HEK293 (cell line): ENCODE measurements around the gene CDC42EP1.

ENCODE experiments used
- CTCF ChIA-PET: fragments of 350-600 bp; formaldehyde crosslinking; extraction: SDS; loops from one replicate; lab custom pipeline; 2021; ENCODE audit warnings: antibody characterized with exemption; lab: Yijun Ruan, JAX
- POLR2A ChIA-PET: fragments of 300-600 bp; formaldehyde crosslinking; extraction: SDS; loops from one replicate; lab custom pipeline; 2020; ENCODE audit warnings: antibody characterized with exemption, inconsistent platforms; lab: Yijun Ruan, JAX
- H3K27ac ChIP-seq: fragments of 200-500 bp; sonication (Bioruptor generic); 2 replicates; pipeline ENCODE4 v1.5.1; 2014; ENCODE audit warnings: low read depth, low read length, control low read depth, inconsistent platforms; ENCODE audit errors: extremely low read depth
- H3K36me3 ChIP-seq, 2 experiments: fragments of 200-500 bp in 1 of 2; sonication (Bioruptor generic) in 1 of 2; 1 replicate in 1 of 2; 2 replicates in 1 of 2; pipeline ENCODE4 v1.5.1; 2014 to 2017; ENCODE audit warnings: inconsistent platforms in 2 of 2, low read length in 2 of 2; ENCODE audit not compliant: control insufficient read depth in 2 of 2, insufficient read depth in 1 of 2
- H3K4me1 ChIP-seq: fragments of 200-500 bp; sonication (Bioruptor generic); 2 replicates; pipeline ENCODE4 v1.5.1; 2014; ENCODE audit warnings: mild to moderate bottlenecking, low read length, inconsistent platforms; ENCODE audit not compliant: control insufficient read depth, insufficient read depth
- H3K4me3 ChIP-seq: 2 replicates; pipeline ENCODE4 v1.5.1; 2011; ENCODE audit warnings: low read depth, mild to moderate bottlenecking, control low read depth, low read length, moderate library complexity
- H3K9me3 ChIP-seq: fragments of 200-500 bp; sonication (Bioruptor generic); 2 replicates; pipeline ENCODE4 v1.5.1; 2014; ENCODE audit warnings: low read depth, low read length, inconsistent platforms; ENCODE audit not compliant: control insufficient read depth, insufficient read depth
- BCL6B ChIP-seq: fragments of 450-650 bp; formaldehyde crosslinking; IDR thresholded peaks from 2 replicates; pipeline ENCODE4 v1.5.1; 2017; ENCODE audit warnings: missing biosample characterization, missing genetic modification characterization
- IKZF3 ChIP-seq: fragments of 450-650 bp; IDR thresholded peaks from 2 replicates; pipeline ENCODE4 v1.5.0; 2018; ENCODE audit warnings: missing biosample characterization, mild to moderate bottlenecking, missing genetic modification characterization, moderate library complexity
- ZBTB8A ChIP-seq: fragments of 450-650 bp; formaldehyde crosslinking; IDR thresholded peaks from 2 replicates; pipeline ENCODE4 v1.5.1; 2016; ENCODE audit warnings: missing biosample characterization, missing genetic modification characterization
- ZFHX2 ChIP-seq: fragments of 450-650 bp; formaldehyde crosslinking; conservative IDR thresholded peaks from 2 replicates; pipeline ENCODE4 v1.5.1; 2016; ENCODE audit warnings: missing biosample characterization, missing genetic modification characterization
- ZFP37 ChIP-seq: fragments of 450-650 bp; formaldehyde crosslinking; IDR thresholded peaks from 2 replicates; pipeline ENCODE4 v1.5.1; 2016; ENCODE audit warnings: missing biosample characterization, missing genetic modification characterization
- ZNF114 ChIP-seq: fragments of 450-650 bp; formaldehyde crosslinking; IDR thresholded peaks from 2 replicates; pipeline ENCODE4 v1.5.0; 2017; ENCODE audit warnings: missing biosample characterization, missing genetic modification characterization
- ZNF146 ChIP-seq: fragments of 450-650 bp; formaldehyde crosslinking; IDR thresholded peaks from 2 replicates; pipeline ENCODE4 v1.5.1; 2016; ENCODE audit warnings: missing biosample characterization, missing genetic modification characterization
- ZNF157 ChIP-seq: fragments of 450-650 bp; formaldehyde crosslinking; IDR thresholded peaks from 2 replicates; pipeline ENCODE4 v1.5.1; 2016; ENCODE audit warnings: missing biosample characterization, missing genetic modification characterization
- ZNF19 ChIP-seq: fragments of 450-650 bp; formaldehyde crosslinking; IDR thresholded peaks from 2 replicates; pipeline ENCODE4; 2016; ENCODE audit warnings: missing biosample characterization, missing genetic modification characterization, low read depth
- ZNF404 ChIP-seq: fragments of 450-650 bp; formaldehyde crosslinking; IDR thresholded peaks from 2 replicates; pipeline ENCODE4 v1.5.1; 2017; ENCODE audit warnings: missing biosample characterization, missing genetic modification characterization
- ZNF544 ChIP-seq: fragments of 450-650 bp; formaldehyde crosslinking; IDR thresholded peaks from 2 replicates; pipeline ENCODE4 v1.5.0; 2017; ENCODE audit warnings: missing biosample characterization, missing genetic modification characterization
- ZNF549 ChIP-seq: fragments of 450-650 bp; IDR thresholded peaks from 2 replicates; pipeline ENCODE4 v1.5.1; 2018; ENCODE audit warnings: missing biosample characterization, missing genetic modification characterization, mild to moderate bottlenecking, inconsistent platforms, moderate library complexity
- ZNF654 ChIP-seq: fragments of 450-650 bp; formaldehyde crosslinking; IDR thresholded peaks from 2 replicates; pipeline ENCODE4 v1.5.1; 2016; ENCODE audit warnings: low read depth, missing biosample characterization, missing genetic modification characterization
- ZSCAN16 ChIP-seq: fragments of 450-650 bp; formaldehyde crosslinking; IDR thresholded peaks from 2 replicates; pipeline ENCODE4 v1.5.1; 2016; ENCODE audit warnings: missing biosample characterization, missing genetic modification characterization
- TF ChIP-seq, protein P1 (sequence below): fragments of 450-650 bp; formaldehyde crosslinking; IDR thresholded peaks from 2 replicates; pipeline ENCODE4 v1.5.1; 2017; ENCODE audit warnings: missing biosample characterization, missing genetic modification characterization

Gene CDC42EP1

GRCh38 chr22:37556710-37557109, 3.6 kb upstream of the CDC42EP1 start:
- CTCF ChIA-PET = interaction anchor here (0.7 to 4.8 kb wide), 6 partner anchors 10 to 509 kb away, joined by 3 to 36 read pairs (median 8); no protein-coding TSS in a partner anchor
- no peaks in the 10 kb centered on the region for H3K4me1 ChIP-seq
- TF ChIP-seq ZNF544 (tag by site-specific recombination) = no peak
- no peak for TF ChIP-seq ZBTB8A (tag by site-specific recombination)
- TF ChIP-seq ZNF654 (tag by site-specific recombination) = no peak
- TF ChIP-seq ZNF157 (tag by site-specific recombination) = no peak
- no peak for TF ChIP-seq ZFP37
- no peak for TF ChIP-seq ZSCAN16 (tag by site-specific recombination)
- TF ChIP-seq ZNF404 = no peak
- no peak for TF ChIP-seq BCL6B (tag by site-specific recombination)
- TF ChIP-seq ZNF19 (tag by site-specific recombination) = no peak
- H3K36me3 ChIP-seq = no peaks in the 10 kb centered on the region
- POLR2A ChIA-PET = interaction anchor here (1.2 to 2.8 kb wide), 2 partner anchors 10 to 13 kb away, joined by 3 to 12 read pairs; no protein-coding TSS in a partner anchor
- no peak overlapping the region for H3K27ac ChIP-seq
- H3K4me3 ChIP-seq = no peak overlapping the region
- H3K9me3 ChIP-seq = no peaks in the 10 kb centered on the region

- Histone ChIP-seq H3K4me3 (no peak overlapping the region), H3K4me1 (no peaks in the 10 kb centered on the region; the same call in 1 of the 2 replicates), H3K9me3 (no peaks in the 10 kb centered on the region), H3K27ac (no peak overlapping the region), H3K36me3 (peaks cover 0 to 7% of the 10 kb centered on the region in 2 experiments; a peak in 1 of 3 replicates)
- ChIA-PET POLR2A (interaction anchor here (0.6 to 2.8 kb wide), 3 partner anchors 10 to 18 kb away, joined by 3 to 12 read pairs (median 3); no protein-coding TSS in a partner anchor), CTCF (interaction anchor here (0.6 to 4.8 kb wide), 12 partner anchors 9 to 163 kb away, joined by 3 to 36 read pairs (median 6); no protein-coding TSS in a partner anchor)
- TF ChIP-seq ZNF146 (tag by site-specific recombination) = no peak
- TF ChIP-seq ZNF549 = no peak
- TF ChIP-seq, protein P1, sequence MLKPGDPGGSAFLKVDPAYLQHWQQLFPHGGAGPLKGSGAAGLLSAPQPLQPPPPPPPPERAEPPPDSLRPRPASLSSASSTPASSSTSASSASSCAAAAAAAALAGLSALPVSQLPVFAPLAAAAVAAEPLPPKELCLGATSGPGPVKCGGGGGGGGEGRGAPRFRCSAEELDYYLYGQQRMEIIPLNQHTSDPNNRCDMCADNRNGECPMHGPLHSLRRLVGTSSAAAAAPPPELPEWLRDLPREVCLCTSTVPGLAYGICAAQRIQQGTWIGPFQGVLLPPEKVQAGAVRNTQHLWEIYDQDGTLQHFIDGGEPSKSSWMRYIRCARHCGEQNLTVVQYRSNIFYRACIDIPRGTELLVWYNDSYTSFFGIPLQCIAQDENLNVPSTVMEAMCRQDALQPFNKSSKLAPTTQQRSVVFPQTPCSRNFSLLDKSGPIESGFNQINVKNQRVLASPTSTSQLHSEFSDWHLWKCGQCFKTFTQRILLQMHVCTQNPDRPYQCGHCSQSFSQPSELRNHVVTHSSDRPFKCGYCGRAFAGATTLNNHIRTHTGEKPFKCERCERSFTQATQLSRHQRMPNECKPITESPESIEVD = no peak
- no peak for TF ChIP-seq IKZF3
Measured at GRCh38 chr22:37557321-37558001, 2.8 kb upstream of the CDC42EP1 start.

- no peak overlapping the region for H3K4me3 ChIP-seq
- no peak for TF ChIP-seq ZNF114
- TF ChIP-seq ZFHX2 (tag by site-specific recombination) = 0 out of 2 replicates have a peak, but pooled peaks have one; percentile 22
- ChIA-PET CTCF (interaction anchor here (1.1 to 4.8 kb wide), 4 partner anchors 8 to 122 kb away, joined by 3 to 36 read pairs (median 14); no protein-coding TSS in a partner anchor), POLR2A (interaction anchor here (0.5 to 2.8 kb wide), 6 partner anchors 11 to 303 kb away, joined by 3 to 12 read pairs (median 4); partner anchors contain the start of gene GGA1)
- H3K4me1 ChIP-seq = peaks cover 10% of the 10 kb centered on the region
- no peaks in the 10 kb centered on the region for H3K9me3 ChIP-seq
- H3K36me3 ChIP-seq = peaks cover 0 to 9% of the 10 kb centered on the region in 2 experiments; a peak in 1 of 3 replicates
- H3K27ac ChIP-seq = no peak overlapping the region
Measured at GRCh38 chr22:37558815-37559214, 1.5 kb upstream of the CDC42EP1 start.
